Stimulated activated CD4-positive, alpha-beta T cell treated with anti-CD3 and anti-CD28 coated beads, Interleukin-1b, Interleukin-23, amount 100 ng/mL, for 24 hours (primary cell): ENCODE measurements around the gene RUBCN.
"Not testable (repeated sequence)": the region's sequence is repeated elsewhere in the genome, so short reads cannot be mapped to it uniquely, and the experiment has no call there.

Experiments
- DNase-seq, 4 experiments: peaks; one replicate each; pipeline ENCODE4 v3.0.0-alpha.2; 2020; ENCODE audit warnings: low read depth in 4 of 4, low spot score in 1 of 4

The RUBCN gene

DNA sequence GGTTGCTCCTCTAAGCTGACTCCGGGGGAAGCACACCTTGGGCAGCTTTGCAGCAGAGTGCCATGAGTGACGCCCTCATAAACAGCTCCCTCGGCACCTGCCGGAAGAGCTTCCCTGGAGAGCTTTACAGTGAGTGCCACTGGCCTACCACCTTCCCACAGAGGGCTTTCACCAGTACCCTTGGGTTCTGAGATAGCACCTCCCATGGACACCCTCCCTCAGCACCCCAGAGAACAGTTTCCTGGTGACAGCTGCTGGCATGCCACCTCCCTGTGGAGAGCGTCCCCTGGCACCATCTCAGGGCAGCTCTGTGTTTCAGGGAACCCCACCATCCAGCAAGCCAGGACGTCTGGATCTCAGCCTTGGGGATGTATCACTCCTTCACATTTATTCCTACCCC, 49.1 kb downstream of the RUBCN start:
- DNase-seq: no peak

DNA sequence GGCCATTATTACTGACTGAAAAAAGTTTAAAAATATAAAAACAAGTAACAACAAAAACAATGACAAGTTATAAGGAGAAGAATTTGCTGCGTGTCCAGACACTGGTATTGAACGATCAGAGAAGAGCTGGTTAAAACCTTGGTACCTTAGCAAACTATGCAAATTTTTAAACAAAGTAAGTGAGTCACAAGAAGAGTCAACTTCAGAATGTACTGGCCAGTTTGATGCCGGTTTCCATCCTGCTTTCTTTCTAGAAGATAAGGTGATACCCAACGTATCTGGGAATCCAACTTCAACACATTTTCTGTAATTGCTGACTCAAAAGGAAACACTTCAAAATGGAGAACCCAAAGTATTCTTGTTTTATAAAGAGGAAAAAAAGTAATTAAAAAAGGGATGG, 49.8 kb downstream of the RUBCN start:
- DNase-seq: no peak

DNA sequence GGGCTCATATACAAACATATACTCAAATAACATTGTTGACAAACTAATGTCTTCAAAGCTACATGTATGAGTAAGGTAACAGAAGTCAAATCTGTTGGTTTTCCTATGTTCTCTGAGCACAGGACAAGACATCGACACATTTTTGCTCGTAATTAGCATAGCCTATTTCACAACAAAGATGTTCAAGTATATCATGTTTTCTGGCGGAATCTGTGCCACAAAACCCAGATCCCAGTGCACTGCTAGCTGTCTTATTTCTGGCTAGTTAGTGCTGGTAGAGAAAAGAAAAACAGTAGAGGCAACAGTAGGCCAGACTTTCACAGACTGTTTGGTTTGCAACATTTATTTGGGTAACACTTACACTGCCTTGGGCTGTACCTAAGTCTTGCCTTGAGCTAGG, 51.2 kb downstream of the RUBCN start:
- no peak for DNase-seq

DNA sequence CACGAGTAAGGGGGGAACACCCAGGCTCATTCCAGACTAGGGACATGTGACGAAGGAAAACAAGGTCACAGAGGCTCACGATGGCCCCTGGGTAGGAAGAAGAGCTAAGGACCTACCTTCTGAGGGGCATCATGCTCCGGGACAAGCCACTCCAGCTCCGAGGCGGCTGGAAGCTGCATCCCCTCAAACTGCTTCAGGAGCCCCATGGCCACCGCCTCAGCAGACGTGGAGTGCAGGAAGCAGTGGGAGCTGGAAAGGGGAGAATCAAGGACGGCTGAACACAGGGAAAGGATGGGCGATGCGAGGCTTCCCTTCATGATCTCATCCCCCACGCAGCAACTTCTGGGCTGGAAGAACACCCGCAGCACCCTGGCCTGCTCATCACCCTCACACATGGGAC, 53.5 kb downstream of the RUBCN start:
- DNase-seq: no peak

DNA sequence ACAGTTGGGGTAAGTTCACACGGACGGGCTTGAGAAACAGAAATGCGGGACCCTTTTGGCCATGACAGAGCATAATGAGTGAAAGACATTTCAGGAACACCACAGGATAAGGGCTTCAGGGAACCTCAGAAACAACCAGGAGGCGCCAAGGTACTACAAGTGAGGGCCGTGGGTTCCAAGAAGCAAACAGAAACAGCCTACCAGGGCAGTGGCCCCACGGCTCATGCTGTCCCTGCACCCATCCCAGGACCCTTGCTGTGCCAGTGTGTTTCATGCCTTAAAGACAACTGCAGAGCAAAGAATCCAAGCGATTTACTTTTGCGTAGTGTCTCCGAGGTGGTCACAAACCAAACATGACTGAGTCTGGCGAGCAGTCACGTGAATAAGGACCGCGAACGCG, 54.0 kb downstream of the RUBCN start:
- DNase-seq: no peak

DNA sequence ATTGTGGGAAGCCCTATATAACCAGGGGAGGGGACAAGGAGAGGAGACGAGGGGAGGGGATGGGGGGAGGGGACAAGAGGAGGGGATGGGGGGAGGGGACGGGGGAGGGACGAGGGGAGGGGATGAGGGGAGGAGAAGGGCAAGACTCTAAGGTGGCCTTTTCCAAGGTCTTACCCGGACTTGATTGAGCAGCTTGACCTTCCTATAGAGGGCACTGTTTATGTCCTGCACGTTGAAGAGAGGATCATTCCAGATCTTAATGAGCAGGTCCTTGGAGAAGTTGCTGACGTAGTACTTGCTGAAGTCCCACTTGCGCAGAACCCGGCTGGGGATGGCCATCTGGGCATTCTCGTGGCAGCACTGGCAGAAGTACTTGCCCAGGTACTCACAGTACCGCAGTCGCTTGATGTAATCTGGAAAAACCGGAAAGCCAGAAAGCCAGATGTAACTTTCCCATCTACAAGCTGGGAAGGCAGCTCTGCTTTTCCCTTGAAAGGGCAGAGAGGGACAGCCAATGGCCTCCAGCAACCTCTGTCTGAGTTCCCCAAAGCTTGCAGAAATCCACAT, 55.7 kb downstream of the RUBCN start:
- DNase-seq: no peak

DNA sequence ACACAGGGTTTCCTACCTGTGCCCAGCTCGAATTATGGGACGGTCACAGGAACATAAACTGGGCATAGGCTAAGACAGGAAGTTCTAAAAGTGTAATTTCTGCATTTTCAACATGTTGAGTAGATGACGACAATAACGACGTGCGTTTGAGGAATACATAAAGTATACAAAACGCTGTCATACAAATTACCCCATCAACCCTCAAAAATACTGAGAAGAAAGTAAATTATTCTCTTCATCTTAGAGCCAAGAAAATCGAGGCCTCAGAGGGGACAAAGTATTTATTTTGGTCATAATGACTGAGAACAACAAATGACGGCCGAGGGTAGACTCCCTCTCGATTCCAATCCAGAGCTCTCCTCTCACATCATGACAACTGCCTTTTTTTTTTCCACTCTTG, 60.8 kb downstream of the RUBCN start:
- no peak for DNase-seq

DNA sequence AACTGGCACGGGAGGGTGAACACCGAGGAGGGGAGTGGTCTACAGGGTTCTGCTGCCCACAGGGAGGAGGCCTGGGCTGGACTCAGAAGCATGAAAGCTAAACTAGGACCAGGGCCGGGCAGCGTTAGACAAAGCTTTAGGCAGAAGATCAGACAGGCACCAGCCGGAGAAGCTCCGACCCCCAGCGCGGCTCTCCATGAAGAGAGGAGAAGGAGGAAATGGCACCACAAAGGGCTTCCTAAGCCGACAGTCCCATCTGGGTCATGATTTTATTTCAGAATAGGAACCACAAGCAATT, 61.2 kb downstream of the RUBCN start:
- no peak for DNase-seq

DNA sequence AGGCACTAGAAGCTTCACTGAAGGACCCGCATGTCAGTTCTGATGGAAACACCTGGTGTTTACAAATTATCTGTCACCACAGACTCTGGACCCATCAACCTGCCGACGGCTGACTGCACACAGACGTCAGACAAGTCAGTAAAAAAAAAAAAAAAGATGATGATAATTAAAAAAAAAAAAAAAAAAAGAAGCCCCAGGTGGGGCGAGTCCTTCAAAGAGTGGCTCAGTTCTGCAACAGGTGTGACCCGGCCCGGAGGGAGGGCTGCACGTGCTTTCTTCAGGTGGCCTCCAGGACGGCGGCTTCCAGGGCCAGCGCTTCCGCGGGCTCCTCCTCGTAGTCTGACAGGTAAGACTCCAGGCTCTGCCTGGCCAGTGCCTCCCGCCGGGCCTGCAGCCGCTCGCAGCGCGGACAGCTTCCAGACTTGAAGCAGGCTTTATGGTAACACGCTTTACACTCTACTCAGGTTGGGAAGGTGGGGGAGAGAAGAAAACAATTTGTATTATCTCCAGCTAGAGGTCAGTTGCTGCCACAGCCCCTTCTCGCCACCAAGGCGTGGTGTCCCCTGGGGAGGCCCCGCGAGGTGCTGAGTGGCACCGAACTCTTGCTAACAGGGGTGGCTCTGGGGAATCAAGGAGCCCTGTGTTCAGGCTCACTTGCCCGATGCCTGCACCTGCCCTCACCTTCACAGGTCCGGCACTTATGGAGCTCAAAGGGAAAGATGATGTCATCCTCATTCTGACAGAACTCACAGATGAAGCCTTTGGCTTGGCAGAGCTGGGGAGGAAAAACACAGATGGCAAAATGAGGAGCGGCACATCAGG, 61.8 kb downstream of the RUBCN start:
- no peak for DNase-seq

DNA sequence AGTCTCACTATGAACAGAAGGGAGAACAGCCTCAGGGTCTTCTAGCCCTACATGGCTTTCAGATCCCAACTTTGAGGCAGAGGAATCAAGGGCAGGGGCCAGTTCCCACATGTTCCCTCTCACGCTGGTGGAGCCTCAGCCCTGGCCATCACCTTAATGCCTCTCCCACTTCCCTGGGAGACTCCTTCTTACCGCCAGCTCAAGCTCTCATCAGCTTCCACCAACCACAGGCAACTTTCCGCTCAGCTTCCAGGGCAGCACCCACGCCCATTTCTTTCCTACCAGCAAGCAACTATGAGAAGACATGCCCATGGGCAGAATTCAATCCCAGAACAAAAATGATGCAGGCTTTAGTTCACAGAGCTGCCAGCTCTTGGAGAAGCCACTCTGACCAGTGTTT, 63.5 kb downstream of the RUBCN start:
- no peak for DNase-seq

DNA sequence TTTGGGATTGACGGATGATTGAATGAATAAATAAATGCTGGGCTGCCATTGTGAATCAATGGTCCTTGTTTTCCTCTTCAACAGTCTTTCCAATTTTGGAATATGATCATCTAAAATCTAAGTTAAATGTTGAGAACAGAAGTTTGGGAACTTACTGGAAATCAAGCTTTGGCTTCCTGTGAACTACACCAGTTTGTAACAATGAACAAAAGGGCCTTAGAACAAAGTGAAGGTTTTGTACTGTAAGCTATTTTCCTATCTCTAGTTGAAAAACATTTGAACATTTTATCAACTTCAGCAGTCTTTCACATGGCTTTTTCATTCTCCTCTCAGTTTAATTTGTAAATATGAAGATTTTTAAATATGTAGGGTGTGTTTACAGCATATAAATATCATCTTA, 66.3 kb downstream of the RUBCN start:
- DNase-seq: no peak

DNA sequence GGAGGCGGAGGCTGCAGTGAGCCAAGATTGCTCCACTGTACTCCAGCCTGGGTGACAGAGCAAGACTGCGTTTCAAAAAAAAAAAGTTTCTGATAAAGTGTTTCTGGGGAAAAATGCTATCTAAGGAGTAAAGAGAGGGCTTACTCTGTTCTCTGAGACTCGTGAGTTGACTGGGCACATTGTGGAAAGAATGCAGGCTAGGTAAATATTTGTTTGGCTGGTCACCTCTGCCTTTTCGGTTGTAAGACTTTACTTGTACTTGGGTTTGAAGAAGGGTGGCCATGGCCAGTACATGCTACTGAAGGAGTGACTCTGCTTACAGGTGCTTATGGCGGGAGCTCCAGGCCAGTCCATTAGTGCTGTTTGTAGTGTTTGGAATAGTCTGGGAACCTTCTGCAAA, 68.7 kb downstream of the RUBCN start:
- DNase-seq: no peak

DNA sequence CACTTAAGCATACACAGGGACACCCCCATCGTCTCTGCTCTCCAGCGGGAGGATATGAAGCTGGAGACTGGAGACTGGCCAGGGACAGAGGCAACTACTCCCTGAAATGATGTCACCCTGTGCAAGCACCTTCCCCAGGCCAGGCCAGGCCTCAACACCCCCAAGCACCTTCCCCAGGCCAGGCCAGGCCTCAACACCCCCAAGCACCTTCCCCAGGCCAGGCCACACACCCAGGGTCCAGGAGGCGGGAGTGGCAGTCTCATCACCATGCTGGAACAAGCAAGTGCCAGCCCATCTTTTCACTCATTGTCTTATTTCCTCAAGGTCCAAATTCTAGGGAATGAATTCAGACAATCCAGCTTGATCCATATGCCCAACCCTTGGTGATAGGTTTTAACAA, 69.4 kb downstream of the RUBCN start:
- DNase-seq: not testable (repeated sequence)

DNA sequence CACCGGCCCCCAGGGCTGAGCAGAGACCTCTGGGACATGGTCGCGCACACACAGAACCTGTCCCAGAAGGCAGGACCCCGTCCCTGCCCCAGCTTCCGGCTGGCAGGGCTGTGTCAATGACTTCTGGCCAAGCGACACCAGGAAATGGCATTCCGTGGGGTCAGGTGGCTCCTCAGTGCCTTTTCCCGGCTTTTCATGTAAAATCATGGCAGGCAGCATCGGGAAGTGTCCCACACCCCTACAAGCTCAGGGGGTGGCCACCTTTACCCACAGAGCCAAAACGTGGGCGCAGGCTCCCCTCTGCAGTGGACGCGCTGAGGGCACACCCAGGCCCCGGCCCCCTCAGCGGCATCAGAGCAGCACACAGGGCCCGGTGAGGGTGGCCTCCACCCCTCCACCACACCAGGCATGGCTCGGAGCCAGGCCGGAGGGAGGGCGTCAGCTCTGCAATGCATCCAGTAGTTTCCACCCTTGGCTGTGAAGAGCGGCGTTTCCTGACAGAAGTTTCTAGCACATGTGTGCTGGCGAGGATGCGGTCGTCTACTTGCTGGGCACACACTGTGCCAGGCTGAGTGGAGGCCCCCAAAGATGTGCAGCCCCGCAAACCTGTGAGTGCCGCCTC, 70.4 kb downstream of the RUBCN start:
- not testable (repeated sequence) for DNase-seq

DNA sequence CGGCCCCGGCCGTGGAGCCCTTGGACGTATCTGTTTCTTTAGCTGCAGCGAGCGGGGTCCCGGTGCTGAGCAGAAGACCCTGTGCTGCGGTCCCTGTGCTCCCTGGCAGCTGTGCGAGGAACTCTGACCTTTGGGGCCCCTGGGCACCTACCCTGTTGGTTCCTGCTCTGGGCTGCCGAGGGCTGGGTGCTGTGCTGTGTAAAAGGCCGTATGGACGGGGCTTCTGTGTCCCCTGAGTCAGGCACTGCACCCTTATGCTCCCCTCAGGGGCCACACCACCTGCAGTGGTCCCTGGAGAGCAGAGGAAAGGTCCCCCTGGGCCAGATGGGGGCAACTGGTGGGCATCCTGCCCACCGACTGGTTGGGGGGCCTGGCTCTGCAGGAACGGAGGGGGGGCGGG, 71.2 kb downstream of the RUBCN start:
- not testable (repeated sequence) for DNase-seq

DNA sequence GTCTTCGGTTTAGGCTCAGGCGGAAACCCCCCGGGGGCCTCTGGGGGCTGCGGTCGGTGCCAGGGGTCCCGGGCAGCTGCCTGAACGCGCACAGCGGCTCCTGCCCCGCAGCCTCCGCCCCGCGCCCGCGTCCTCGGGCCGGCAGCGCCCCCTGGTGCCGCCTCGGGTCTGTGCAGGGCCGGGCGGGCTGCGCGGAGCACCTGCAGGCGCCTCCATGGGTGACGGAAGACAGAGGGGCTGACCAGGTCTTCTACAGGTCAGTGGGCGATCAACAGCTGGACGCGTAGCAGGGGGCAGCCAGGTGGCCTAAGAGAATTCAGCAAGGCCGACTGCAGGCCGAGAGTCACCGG, 71.6 kb downstream of the RUBCN start:
- not testable (repeated sequence) for DNase-seq

DNA sequence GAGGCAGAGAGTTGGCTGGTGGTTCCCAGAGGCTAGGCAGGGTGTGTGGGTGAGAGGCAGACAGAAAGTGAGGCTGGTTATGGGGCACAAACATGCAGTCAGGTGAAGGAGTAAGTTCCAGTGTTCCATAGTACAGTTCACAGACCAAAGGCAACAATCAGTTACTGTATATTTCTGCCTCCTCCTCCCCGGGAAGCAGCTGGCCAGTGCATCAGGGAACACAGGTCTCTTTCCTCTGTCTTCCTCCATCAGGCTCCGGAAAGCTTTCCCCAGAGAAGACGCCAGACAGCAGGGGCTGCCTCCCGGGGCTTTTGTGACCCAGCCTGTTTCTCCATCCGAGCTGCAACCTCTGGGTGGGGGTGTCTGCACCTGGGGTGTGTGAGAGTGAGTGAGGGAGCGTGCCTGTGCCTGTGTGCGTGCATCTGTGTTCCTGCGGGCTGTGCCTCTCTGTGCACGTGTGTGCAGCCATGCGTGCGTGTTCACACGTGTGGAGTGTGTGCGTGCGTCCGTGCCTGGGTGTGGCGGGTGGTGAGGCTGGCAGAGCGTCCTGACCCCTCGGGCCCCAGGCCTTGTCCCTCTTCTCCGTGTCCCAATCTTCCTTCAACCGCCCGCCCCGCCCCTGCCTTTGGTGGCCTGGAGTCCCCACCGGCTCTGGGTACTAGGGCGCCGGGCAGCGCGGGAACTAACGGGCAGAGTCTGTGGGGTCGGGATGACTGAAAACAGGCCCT, 72.1 kb downstream of the RUBCN start:
- peak in 2 of 4 experiments; percentile 9 to 15 for DNase-seq

DNA sequence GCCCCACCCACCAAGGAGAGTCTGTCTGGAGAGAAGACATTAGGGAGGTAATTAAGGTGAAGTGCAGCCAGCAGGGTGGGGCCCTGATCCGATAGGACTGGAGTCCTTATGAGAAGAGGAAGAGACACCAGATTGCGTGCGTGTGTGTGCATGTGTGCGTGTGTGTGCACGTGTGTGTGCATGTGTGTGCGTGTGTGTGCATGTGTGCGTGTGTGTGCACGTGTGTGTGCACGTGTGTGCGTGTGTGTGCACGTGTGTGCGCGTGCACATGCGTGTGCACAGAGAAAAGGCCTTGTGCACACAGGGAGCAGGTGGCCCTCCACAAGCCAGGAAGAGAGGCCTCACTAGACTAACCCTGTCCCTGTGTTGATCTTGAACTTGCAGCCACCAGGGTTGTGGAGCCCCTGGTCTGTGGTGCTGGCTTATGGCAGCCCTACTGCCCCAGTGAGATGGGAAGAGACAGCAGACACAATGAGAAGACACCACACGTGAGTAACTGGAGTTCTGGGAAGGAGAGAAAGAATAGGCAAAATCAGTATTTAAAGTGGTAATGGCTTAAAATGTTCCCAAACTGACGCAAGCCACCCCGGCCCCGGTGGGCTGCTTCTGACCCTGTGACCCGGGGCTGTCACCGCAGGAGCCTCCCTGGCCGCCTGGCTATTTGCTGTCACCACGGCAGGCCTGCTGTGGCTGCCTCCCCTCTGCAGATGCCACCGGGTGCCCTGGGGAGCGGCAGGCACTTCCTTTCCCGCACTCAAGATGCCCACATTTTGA, 73.2 kb downstream of the RUBCN start:
- not testable (repeated sequence) for DNase-seq

DNA sequence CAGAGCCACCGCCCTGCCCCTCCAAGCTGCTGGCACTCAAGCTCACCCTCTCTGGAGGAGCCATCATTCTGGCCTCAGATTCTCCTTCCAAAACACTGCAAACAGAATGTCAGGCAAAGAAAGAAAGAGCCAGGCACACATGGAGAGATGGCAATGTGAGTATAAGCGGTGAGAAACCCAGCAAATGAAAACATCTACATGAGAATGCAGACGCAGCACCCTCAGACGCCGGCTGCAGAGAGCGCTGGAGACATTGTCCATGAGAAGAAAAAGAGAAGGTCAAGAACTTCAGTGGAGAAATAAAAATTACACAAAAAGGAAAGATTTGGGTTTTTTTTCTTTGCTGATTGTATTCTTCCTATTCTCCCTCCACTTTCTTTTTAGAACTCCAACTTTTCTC, 74.4 kb downstream of the RUBCN start:
- not testable (repeated sequence) for DNase-seq

DNA sequence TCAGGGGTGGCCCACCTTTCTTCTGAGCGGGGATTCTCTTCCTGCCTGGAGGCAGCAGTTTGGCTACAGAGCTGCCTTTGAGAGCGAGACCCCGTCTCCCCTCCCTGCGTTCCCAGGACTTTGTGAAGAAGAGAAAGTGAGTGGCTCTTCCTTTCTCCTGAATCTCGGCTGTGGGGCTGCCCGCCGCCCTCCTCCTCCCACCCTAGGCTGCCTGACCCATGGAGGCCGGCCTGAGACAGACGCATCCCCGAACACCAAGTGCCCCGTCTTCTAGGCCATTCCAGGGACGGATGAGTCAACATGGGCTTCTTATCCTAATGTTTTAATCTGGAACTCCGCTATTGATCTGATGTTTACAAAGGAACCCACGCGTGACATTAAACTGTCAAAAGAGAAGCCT, 74.8 kb downstream of the RUBCN start:
- DNase-seq: not testable (repeated sequence)

DNA sequence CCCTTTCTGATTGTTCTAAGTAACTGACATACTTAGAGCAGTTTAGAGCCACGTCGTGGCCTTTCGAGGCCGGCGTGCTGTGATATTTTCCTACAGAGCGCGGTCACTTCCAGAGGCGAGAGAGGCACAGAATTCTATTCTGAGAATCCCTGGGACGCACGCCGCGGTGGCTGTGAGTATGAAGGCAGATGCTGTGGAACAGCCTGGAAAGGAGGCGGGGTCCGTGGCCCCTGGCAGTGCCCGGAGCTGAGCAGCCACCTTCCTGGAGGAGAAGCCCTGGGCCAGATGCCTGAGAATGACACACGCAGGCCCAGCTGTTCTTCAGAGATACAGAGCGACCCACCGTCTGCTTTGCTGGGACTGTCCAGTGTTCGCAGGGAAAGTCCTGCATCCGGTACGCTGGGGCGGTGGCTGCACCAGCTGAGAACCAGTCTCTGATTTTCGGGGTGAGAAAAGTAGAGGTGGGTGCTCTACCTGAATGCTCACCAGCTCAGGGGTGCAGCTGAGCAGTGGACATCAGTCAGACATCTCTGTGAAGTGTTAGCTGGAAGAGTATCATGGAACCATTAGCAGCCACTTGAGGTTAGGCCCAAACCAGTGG, 75.4 kb downstream of the RUBCN start:
- not testable (repeated sequence) for DNase-seq
